Stimulated activated memory B cell treated with anti-CD40 and anti-IgM and Interleukin-4, amounts not matched to agents 10 μg/mL and 1 μg/mL and 100 μg/mL, for 72 hours (primary cell): Measurements from ENCODE around the gene GALNT2.
A peak's percentile ranks its signal among the peaks of the same experiment; 100 is the strongest.

Experiments
- ATAC-seq: fragments of 150-1000 bp; cut with Tn5 transposase; 2 replicates; pipeline ENCODE4 v1.10.0; 2021
- H3K27ac Mint-ChIP-seq: one replicate; pipeline ENCODE4 v1.8.0; 2022; ENCODE audit warnings: mild to moderate bottlenecking, mixed read lengths
- H3K27me3 Mint-ChIP-seq: one replicate; pipeline ENCODE4 v1.8.0; 2022; ENCODE audit warnings: mixed read lengths
- H3K36me3 Mint-ChIP-seq: one replicate; pipeline ENCODE4 v1.8.0; 2022; ENCODE audit warnings: mixed read lengths
- H3K4me1 Mint-ChIP-seq: one replicate; pipeline ENCODE4 v1.8.0; 2022; ENCODE audit warnings: mixed read lengths
- H3K4me3 Mint-ChIP-seq: one replicate; pipeline ENCODE4 v1.8.0; 2022; ENCODE audit warnings: mild to moderate bottlenecking, moderate library complexity, mixed read lengths
- H3K9me3 Mint-ChIP-seq: one replicate; pipeline ENCODE4 v1.8.0; 2022; ENCODE audit warnings: mixed read lengths

GALNT2 gene

GRCh38 chr1:230199554-230199953, 132.5 kb downstream of the GALNT2 start:
- H3K27me3 Mint-ChIP-seq, result no peaks in the 10 kb centered on the region
- H3K4me3 Mint-ChIP-seq, result no peak overlapping the region
- no peak for ATAC-seq
- peaks cover 19% of the 10 kb centered on the region for H3K4me1 Mint-ChIP-seq
- H3K27ac Mint-ChIP-seq, result no peak overlapping the region
- no peaks in the 10 kb centered on the region for H3K9me3 Mint-ChIP-seq
- peaks cover 46% of the 10 kb centered on the region for H3K36me3 Mint-ChIP-seq

GRCh38 chr1:230200276-230200675, 133.2 kb downstream of the GALNT2 start:
- Mint-ChIP-seq H3K27ac (no peak overlapping the region), H3K9me3 (no peaks in the 10 kb centered on the region), H3K36me3 (peaks cover 48% of the 10 kb centered on the region), H3K4me3 (no peak overlapping the region), H3K27me3 (no peaks in the 10 kb centered on the region), H3K4me1 (peaks cover 22% of the 10 kb centered on the region)
- no peak for ATAC-seq

GRCh38 chr1:230201445-230201844, 134.4 kb downstream of the GALNT2 start:
- Mint-ChIP-seq H3K36me3 (peaks cover 50% of the 10 kb centered on the region), H3K27ac (no peak overlapping the region)
- no peak for ATAC-seq

GRCh38 chr1:230204842-230205241, 137.8 kb downstream of the GALNT2 start:
- H3K4me1 Mint-ChIP-seq, result peaks cover 38% of the 10 kb centered on the region
- H3K4me3 Mint-ChIP-seq, result no peak overlapping the region
- H3K27ac Mint-ChIP-seq, result peak overlapping the region; percentile 59
- H3K27me3 Mint-ChIP-seq, result no peaks in the 10 kb centered on the region
- H3K36me3 Mint-ChIP-seq, result peaks cover 44% of the 10 kb centered on the region
- no peak for ATAC-seq
- H3K9me3 Mint-ChIP-seq, result no peaks in the 10 kb centered on the region

More at GRCh38 chr1:230201445-230201844, 134.4 kb downstream of the GALNT2 start:
- H3K9me3 Mint-ChIP-seq, result no peaks in the 10 kb centered on the region
- H3K4me1 Mint-ChIP-seq, result peaks cover 24% of the 10 kb centered on the region
- no peaks in the 10 kb centered on the region for H3K27me3 Mint-ChIP-seq
- no peak overlapping the region for H3K4me3 Mint-ChIP-seq

GRCh38 chr1:230205719-230206198, 138.7 kb downstream of the GALNT2 start:
- no peaks in the 10 kb centered on the region for H3K27me3 Mint-ChIP-seq
- no peaks in the 10 kb centered on the region for H3K9me3 Mint-ChIP-seq
- ATAC-seq, result no peak
- H3K27ac Mint-ChIP-seq, result no peak overlapping the region
- peaks cover 40% of the 10 kb centered on the region for H3K36me3 Mint-ChIP-seq
- H3K4me3 Mint-ChIP-seq, result no peak overlapping the region
- peaks cover 47% of the 10 kb centered on the region for H3K4me1 Mint-ChIP-seq

- no peaks in the 10 kb centered on the region for H3K9me3 Mint-ChIP-seq
- peaks cover 37% of the 10 kb centered on the region for H3K36me3 Mint-ChIP-seq
Observed at GRCh38 chr1:230206207-230206606, 139.2 kb downstream of the GALNT2 start.

GRCh38 chr1:230206976-230207375, 139.9 kb downstream of the GALNT2 start:
- Mint-ChIP-seq H3K4me3 (no peak overlapping the region), H3K27me3 (no peaks in the 10 kb centered on the region), H3K27ac (peak overlapping the region; percentile 83), H3K9me3 (no peaks in the 10 kb centered on the region), H3K4me1 (peaks cover 60% of the 10 kb centered on the region), H3K36me3 (peaks cover 37% of the 10 kb centered on the region)
- ATAC-seq, result no peak

More at GRCh38 chr1:230206207-230206606, 139.2 kb downstream of the GALNT2 start:
- Mint-ChIP-seq H3K4me1 (peaks cover 52% of the 10 kb centered on the region), H3K4me3 (no peak overlapping the region), H3K27ac (peak overlapping the region; percentile 83), H3K27me3 (no peaks in the 10 kb centered on the region)
- no peak for ATAC-seq

- no peaks in the 10 kb centered on the region for H3K9me3 Mint-ChIP-seq
- no peak for ATAC-seq
- peak overlapping the region; percentile 83 for H3K27ac Mint-ChIP-seq
- peaks cover 66% of the 10 kb centered on the region for H3K4me1 Mint-ChIP-seq
- no peak overlapping the region for H3K4me3 Mint-ChIP-seq
- no peaks in the 10 kb centered on the region for H3K27me3 Mint-ChIP-seq
- peaks cover 37% of the 10 kb centered on the region for H3K36me3 Mint-ChIP-seq
Observed at GRCh38 chr1:230207598-230207997, 140.6 kb downstream of the GALNT2 start.

- H3K27me3 Mint-ChIP-seq, result no peaks in the 10 kb centered on the region
- H3K4me3 Mint-ChIP-seq, result peak overlapping the region; percentile 46
- peak; percentile 82 for ATAC-seq
- H3K4me1 Mint-ChIP-seq, result peaks cover 77% of the 10 kb centered on the region
- peak overlapping the region; percentile 83 for H3K27ac Mint-ChIP-seq
- peaks cover 27% of the 10 kb centered on the region for H3K36me3 Mint-ChIP-seq
- H3K9me3 Mint-ChIP-seq, result no peaks in the 10 kb centered on the region
Observed at GRCh38 chr1:230208619-230209261, 141.7 kb downstream of the GALNT2 start.

GRCh38 chr1:230210326-230210980, 143.4 kb downstream of the GALNT2 start:
- peak overlapping the region; percentile 83 for H3K27ac Mint-ChIP-seq
- H3K36me3 Mint-ChIP-seq, result peaks cover 17% of the 10 kb centered on the region
- no peak overlapping the region for H3K4me3 Mint-ChIP-seq
- peaks cover 79% of the 10 kb centered on the region for H3K4me1 Mint-ChIP-seq
- no peaks in the 10 kb centered on the region for H3K27me3 Mint-ChIP-seq
- no peak for ATAC-seq
- H3K9me3 Mint-ChIP-seq, result no peaks in the 10 kb centered on the region

GRCh38 chr1:230210981-230211336, 143.9 kb downstream of the GALNT2 start:
- Mint-ChIP-seq H3K9me3 (no peaks in the 10 kb centered on the region), H3K4me3 (no peak overlapping the region), H3K27me3 (no peaks in the 10 kb centered on the region), H3K4me1 (peaks cover 77% of the 10 kb centered on the region), H3K27ac (peak overlapping the region; percentile 83), H3K36me3 (peaks cover 14% of the 10 kb centered on the region)
- ATAC-seq, result no peak

- ATAC-seq, result no peak
- H3K27me3 Mint-ChIP-seq, result no peaks in the 10 kb centered on the region
Observed at GRCh38 chr1:230211436-230212145, 144.6 kb downstream of the GALNT2 start.

GRCh38 chr1:230212405-230212936, 145.4 kb downstream of the GALNT2 start:
- peak overlapping the region; percentile 83 for H3K27ac Mint-ChIP-seq
- peaks cover 19% of the 10 kb centered on the region for H3K36me3 Mint-ChIP-seq
- H3K4me1 Mint-ChIP-seq, result peaks cover 86% of the 10 kb centered on the region
- ATAC-seq, result peak; percentile 69
- H3K4me3 Mint-ChIP-seq, result peak overlapping the region; percentile 29
- no peaks in the 10 kb centered on the region for H3K27me3 Mint-ChIP-seq
- H3K9me3 Mint-ChIP-seq, result no peaks in the 10 kb centered on the region

More at GRCh38 chr1:230211436-230212145, 144.6 kb downstream of the GALNT2 start:
- peaks cover 14% of the 10 kb centered on the region for H3K36me3 Mint-ChIP-seq
- H3K27ac Mint-ChIP-seq, result peak overlapping the region; percentile 83
- H3K4me3 Mint-ChIP-seq, result peak overlapping the region; percentile 29
- H3K9me3 Mint-ChIP-seq, result no peaks in the 10 kb centered on the region
- peaks cover 77% of the 10 kb centered on the region for H3K4me1 Mint-ChIP-seq

- Mint-ChIP-seq H3K36me3 (peaks cover 35% of the 10 kb centered on the region), H3K27me3 (no peaks in the 10 kb centered on the region), H3K9me3 (no peaks in the 10 kb centered on the region), H3K4me3 (no peak overlapping the region), H3K27ac (peak overlapping the region; percentile 83), H3K4me1 (peaks cover 84% of the 10 kb centered on the region)
- no peak for ATAC-seq
Observed at GRCh38 chr1:230215031-230215430, 148.0 kb downstream of the GALNT2 start.

- no peaks in the 10 kb centered on the region for H3K9me3 Mint-ChIP-seq
- H3K4me3 Mint-ChIP-seq, result no peak overlapping the region
- H3K27ac Mint-ChIP-seq, result peak overlapping the region; percentile 83
- ATAC-seq, result no peak
- H3K4me1 Mint-ChIP-seq, result peaks cover 79% of the 10 kb centered on the region
- peaks cover 35% of the 10 kb centered on the region for H3K36me3 Mint-ChIP-seq
- H3K27me3 Mint-ChIP-seq, result no peaks in the 10 kb centered on the region
Observed at GRCh38 chr1:230215529-230215928, 148.5 kb downstream of the GALNT2 start.
